IMR-90 (cell line): Measurements from ENCODE around the gene CASTOR1. TPM values are rescaled to one million over a fixed set of nuclear protein-coding genes. Genes with fewer than 3 reads are reported as not detected.

Experiments
- ATAC-seq: fragments of 200-7000 bp; cut with Tn5 transposase; 2 replicates; pipeline ENCODE4 v1.9.1; 2020; ENCODE audit warnings: low read depth, mild to moderate bottlenecking, moderate library complexity
- BruUV-seq: library from RNA; stranded (reverse); fragments of 400-500 nt; replicated peaks from 2 replicates; lab custom pipeline; 2021; lab: Mats Ljungman, UMichigan
- CTCF ChIA-PET: fragments of 300-600 bp; formaldehyde crosslinking; extraction: SDS; loops from one replicate; lab custom pipeline; 2021; ENCODE audit warnings: antibody characterized with exemption; lab: Yijun Ruan, JAX
- POLR2A ChIA-PET: fragments of 300-600 bp; sonication (Branson Sonifier 250); formaldehyde crosslinking; loops from one replicate; lab custom pipeline; 2022; ENCODE audit warnings: antibody characterized with exemption; ENCODE audit not compliant: unreplicated experiment; lab: Charles Lee
- DNase-seq: peaks from one replicate; pipeline ENCODE4 v3.0.0; 2013
- H2AFZ ChIP-seq: replicated peaks from 2 replicates; pipeline ENCODE3; 2013; ENCODE audit warnings: low read length, mild to moderate bottlenecking; ENCODE audit not compliant: poor library complexity
- H2AK5ac ChIP-seq: 2 replicates; pipeline ENCODE4 v1.6.1; 2013; ENCODE audit warnings: low read depth, low read length, inconsistent platforms
- H2AK9ac ChIP-seq: replicated peaks from 2 replicates; pipeline ENCODE3; 2013; ENCODE audit warnings: mild to moderate bottlenecking, low read depth, low read length, moderate library complexity; ENCODE audit not compliant: poor library complexity
- H2BK120ac ChIP-seq: 2 replicates; pipeline ENCODE4 v1.6.1; 2013; ENCODE audit warnings: low read depth, low read length, inconsistent platforms
- H2BK15ac ChIP-seq: 3 replicates; pipeline ENCODE4 v1.6.1; 2013; ENCODE audit warnings: low read depth, low read length, inconsistent platforms
- H2BK20ac ChIP-seq: 2 replicates; pipeline ENCODE4 v1.6.1; 2013; ENCODE audit warnings: low read depth, mild to moderate bottlenecking, inconsistent platforms, low read length, moderate library complexity
- H2BK5ac ChIP-seq: 2 replicates; pipeline ENCODE4 v1.6.1; 2013; ENCODE audit warnings: mild to moderate bottlenecking, low read depth, low read length, inconsistent platforms; ENCODE audit not compliant: poor library complexity, severe bottlenecking
- H3K14ac ChIP-seq: replicated peaks from 2 replicates; pipeline ENCODE4 v1.6.1; 2013; ENCODE audit warnings: low read depth, low read length, inconsistent platforms
- H3K18ac ChIP-seq: 2 replicates; pipeline ENCODE4 v1.6.1; 2013; ENCODE audit warnings: low read depth, low read length, control low read depth
- H3K23ac ChIP-seq: 2 replicates; pipeline ENCODE4 v1.6.1; 2013; ENCODE audit warnings: low read depth, low read length, inconsistent platforms
- H3K27ac ChIP-seq: 2 replicates; pipeline ENCODE4 v1.5.1; 2013; ENCODE audit warnings: mild to moderate bottlenecking, control low read depth, low read length; ENCODE audit not compliant: insufficient read depth
- H3K27me3 ChIP-seq: 2 replicates; pipeline ENCODE4 v1.6.1; 2013; ENCODE audit warnings: low read length; ENCODE audit not compliant: control insufficient read depth, insufficient read depth
- H3K36me3 ChIP-seq: 2 replicates; pipeline ENCODE4 v1.6.1; 2013; ENCODE audit warnings: low read length, mixed read lengths; ENCODE audit not compliant: control insufficient read depth, insufficient read depth
- H3K4ac ChIP-seq: 2 replicates; pipeline ENCODE4 v1.6.1; 2013; ENCODE audit warnings: low read depth, low read length, inconsistent platforms
- H3K4me1 ChIP-seq: 2 replicates; pipeline ENCODE4 v1.6.1; 2013; ENCODE audit warnings: low read length, mixed read lengths; ENCODE audit not compliant: control insufficient read depth, insufficient read depth
- H3K4me2 ChIP-seq: 2 replicates; pipeline ENCODE4 v1.6.1; 2013; ENCODE audit warnings: low read depth, mild to moderate bottlenecking, control low read depth, low read length, moderate library complexity
- H3K4me3 ChIP-seq: 2 replicates; pipeline ENCODE4 v1.5.1; 2013; ENCODE audit warnings: low read depth, mild to moderate bottlenecking, control low read depth, low read length, moderate library complexity; ENCODE audit not compliant: insufficient read depth
- H3K56ac ChIP-seq: 2 replicates; pipeline ENCODE4 v1.6.1; 2013; ENCODE audit warnings: low read length, inconsistent platforms; ENCODE audit not compliant: insufficient read depth; ENCODE audit errors: extremely low read depth
- H3K79me1 ChIP-seq, 2 experiments: 2 replicates each; pipeline ENCODE4 v1.6.1; 2013; ENCODE audit warnings: low read length in 2 of 2, inconsistent platforms in 1 of 2, low read depth in 1 of 2
- H3K9ac ChIP-seq: 2 replicates; pipeline ENCODE4 v1.6.1; 2013; ENCODE audit warnings: low read depth, low read length, control low read depth
- H3K9me1 ChIP-seq: 2 replicates; pipeline ENCODE4 v1.6.1; 2013; ENCODE audit warnings: low read length, inconsistent platforms; ENCODE audit not compliant: insufficient read depth
- H3K9me3 ChIP-seq: 2 replicates; pipeline ENCODE4 v1.6.1; 2013; ENCODE audit warnings: low read length; ENCODE audit not compliant: control insufficient read depth, insufficient read depth
- H4K20me1 ChIP-seq: 2 replicates; pipeline ENCODE4 v1.6.1; 2013; ENCODE audit warnings: low read length, inconsistent platforms; ENCODE audit not compliant: insufficient read depth
- H4K5ac ChIP-seq: 2 replicates; pipeline ENCODE4 v1.6.1; 2013; ENCODE audit warnings: mild to moderate bottlenecking, low read depth, low read length, control low read depth
- H4K8ac ChIP-seq, 2 experiments: 2 replicates each; pipeline ENCODE4 v1.6.1; 2013; ENCODE audit warnings: low read depth in 2 of 2, low read length in 2 of 2, control low read depth in 1 of 2, inconsistent platforms in 1 of 2
- H4K91ac ChIP-seq: 2 replicates; pipeline ENCODE4 v1.6.1; 2013; ENCODE audit warnings: low read depth, low read length, inconsistent platforms; ENCODE audit not compliant: insufficient read depth
- NFE2L2 ChIP-seq: fragments of 150-350 bp; IDR thresholded peaks from 2 replicates; pipeline ENCODE4 v1.6.1; 2016; ENCODE audit warnings: low read depth, mild to moderate bottlenecking, low read length
- POLR2A ChIP-seq: IDR thresholded peaks from 2 replicates; pipeline ENCODE4 v1.6.1; 2012; ENCODE audit warnings: mild to moderate bottlenecking, low read depth, low read length
- RAD21 ChIP-seq: IDR thresholded peaks from 2 replicates; pipeline ENCODE4 v1.6.1; 2012; ENCODE audit warnings: low read length, improper control_type of control experiment
- WGBS, 2 experiments: methylation state at CpG; one replicate each; pipeline versions ENCODE4 v1.1.5 to v1.1.7; 2013; ENCODE audit warnings: missing lambda C conversion rate in 2 of 2; ENCODE audit not compliant: insufficient read length in 1 of 2; ENCODE audit errors: extremely low coverage in 2 of 2; 5-methylcytosine and 5-hydroxymethylcytosine counted together
- dilution Hi-C: fragments of 300-500 bp; cut with HindIII; formaldehyde crosslinking; loops from one replicate; pipeline ENCODE4 v1.14.3; 2018; ENCODE audit warnings: low sequenced_read_pairs; ENCODE audit not compliant: unreplicated experiment
- in situ Hi-C: fragments of 300-500 bp; cut with MboI; formaldehyde crosslinking; loops from 3 replicates; pipeline ENCODE4 v1.14.3; 2019; ENCODE audit warnings: low sequenced_read_pairs, inconsistent platforms, mixed read lengths
- intact Hi-C: fragments of 100-400 bp; cut with micrococcal nuclease; formaldehyde crosslinking; loops from 2 replicates; pipeline ENCODE4 v1.10.0; 2022
- polyA plus RNA-seq, 3 experiments: library from polyadenylated mRNA; depleted of rRNA; stranded (reverse); fragments of >200 nt; gene quantifications; 2 replicates each; pipeline ENCODE4 v1.2.3, GENCODE V29; 2012; ENCODE audit warnings: low replicate concordance in 1 of 3
- total RNA-seq: library from RNA; depleted of rRNA; stranded (reverse); fragments of >200 nt; gene quantifications from 2 replicates; pipeline ENCODE4 v1.2.3, GENCODE V29; 2012

CASTOR1 gene
- total and polyA plus RNA-seq, 2 of the 4 experiments (the other 2 are of a cell fraction), result 10.6 to 23.5 TPM

- H3K23ac ChIP-seq, result peak overlapping the region; percentile 99; the same call in 1 of the 2 replicates
- peak overlapping the region; percentile 99 for H4K91ac ChIP-seq
- peak overlapping the region; percentile 100 for H3K9ac ChIP-seq
- peaks cover 37 to 60% of the 10 kb centered on the region in 2 experiments for H3K79me1 ChIP-seq
- H3K9me3 ChIP-seq, result no peaks in the 10 kb centered on the region
- no peak for DNase-seq
- H3K18ac ChIP-seq, result peak overlapping the region; percentile 100
- 0 out of 2 replicates have a peak overlapping the region, but pooled peaks have one; percentile 54 for H3K56ac ChIP-seq
- H3K4me2 ChIP-seq, result peak overlapping the region; percentile 94
- peak overlapping the region; percentile 99 for H2BK120ac ChIP-seq
- peak overlapping the region; percentile 64; the same call in 2 of the 3 replicates for H2BK15ac ChIP-seq
- no TSS peak for BruUV-seq
- WGBS, 2 experiments, result 100% methylated on average over 1 of the region's 5 CpGs; no CpG with 5 or more reads in 1 of the 2 experiments
- H2AK5ac ChIP-seq, result peak overlapping the region; percentile 100
- CTCF ChIA-PET, result no interaction called here
- no peak for ATAC-seq
- peak overlapping the region; percentile 100 for H3K27ac ChIP-seq
- POLR2A ChIA-PET, result no interaction called here
- no peaks in the 10 kb centered on the region for H3K27me3 ChIP-seq
- in situ Hi-C loops (no loop called here), dilution Hi-C loops (no loop called here), intact Hi-C loops (loop anchor here (5.0 kb wide), 1 partner anchor 87 kb away; no protein-coding TSS in a partner anchor)
- H3K4me1 ChIP-seq, result peaks cover 64% of the 10 kb centered on the region
- TF ChIP-seq RAD21, result no peak
- no peak for TF ChIP-seq NFE2L2
- peak; percentile 41 for TF ChIP-seq POLR2A
- H3K14ac ChIP-seq, result peak overlapping the region; percentile 98
- H3K36me3 ChIP-seq, result peaks cover 47% of the 10 kb centered on the region
- H4K8ac ChIP-seq, result peak overlapping the region; percentile 94 to 96
- H3K9me1 ChIP-seq, result peaks cover 25% of the 10 kb centered on the region
- peak overlapping the region; percentile 87 for H3K4me3 ChIP-seq
- peak overlapping the region; percentile 94 for H2BK5ac ChIP-seq
- no peaks in the 10 kb centered on the region for H4K20me1 ChIP-seq
- H4K5ac ChIP-seq, result peak overlapping the region; percentile 100
- H3K4ac ChIP-seq, result peak overlapping the region; percentile 100
- peak overlapping the region; percentile 84 for H2BK20ac ChIP-seq
- peak overlapping the region; percentile 96 for H2AK9ac ChIP-seq
- H2AFZ ChIP-seq, result peak overlapping the region; percentile 13
Measured at GRCh38 chr22:30244641-30245040, 44.7 kb downstream of the CASTOR1 start.
